HG03095 (cell line): Measurements from ENCODE around the gene ITIH2.
"Not testable (repeated sequence)": the region's sequence is repeated elsewhere in the genome, so short reads cannot be mapped to it uniquely, and the experiment has no call there.

ENCODE experiments used
- ATAC-seq: cut with Tn5 transposase; IDR thresholded peaks from one replicate; pipeline ENCODE4 v1.9.1; 2021; ENCODE audit warnings: moderate library complexity; ENCODE audit not compliant: unreplicated experiment

The ITIH2 gene

GRCh38 chr10:7692368-7692767 is 10.7 kb upstream of the ITIH2 start:
- ATAC-seq: not testable (repeated sequence)

- ATAC-seq: not testable (repeated sequence)
Measured at GRCh38 chr10:7693194-7693593, 9.9 kb upstream of the ITIH2 start.

- ATAC-seq: no peak
Measured at GRCh38 chr10:7696545-7696944, 6.6 kb upstream of the ITIH2 start.

GRCh38 chr10:7697426-7697825 is 5.7 kb upstream of the ITIH2 start:
- no peak for ATAC-seq

- no peak for ATAC-seq
Measured at GRCh38 chr10:7700577-7701125, 2.5 kb upstream of the ITIH2 start.

- no peak for ATAC-seq
Measured at GRCh38 chr10:7701158-7701742, 1.9 kb upstream of the ITIH2 start.

GRCh38 chr10:7702288-7702812 is 766 bp upstream of the ITIH2 start:
- no peak for ATAC-seq

- no peak for ATAC-seq
Measured at GRCh38 chr10:7704071-7705016, 1.2 kb downstream of the ITIH2 start.

- ATAC-seq: no peak
Measured at GRCh38 chr10:7705341-7705740, 2.2 kb downstream of the ITIH2 start.

GRCh38 chr10:7706534-7707073 is 3.5 kb downstream of the ITIH2 start:
- ATAC-seq: no peak

GRCh38 chr10:7707102-7707501 is 4.0 kb downstream of the ITIH2 start:
- no peak for ATAC-seq

GRCh38 chr10:7707858-7708622 is 4.9 kb downstream of the ITIH2 start:
- no peak for ATAC-seq

- no peak for ATAC-seq
Measured at GRCh38 chr10:7708832-7709231, 5.7 kb downstream of the ITIH2 start.

GRCh38 chr10:7710446-7710845 is 7.3 kb downstream of the ITIH2 start:
- ATAC-seq: no peak

- not testable (repeated sequence) for ATAC-seq
Measured at GRCh38 chr10:7711075-7711474, 8.0 kb downstream of the ITIH2 start.

- no peak for ATAC-seq
Measured at GRCh38 chr10:7715515-7715914, 12.4 kb downstream of the ITIH2 start.

- ATAC-seq: no peak
Measured at GRCh38 chr10:7717767-7718166, 14.7 kb downstream of the ITIH2 start.

GRCh38 chr10:7718685-7719084 is 15.6 kb downstream of the ITIH2 start:
- no peak for ATAC-seq

GRCh38 chr10:7720478-7720877 is 17.4 kb downstream of the ITIH2 start:
- no peak for ATAC-seq

- ATAC-seq: no peak
Measured at GRCh38 chr10:7722927-7723529, 19.9 kb downstream of the ITIH2 start.
